B cell (primary cell): ENCODE data around the gene SDK1. TPM values are rescaled to one million over a fixed set of nuclear protein-coding genes. Genes with fewer than 3 reads are reported as not detected.

Source experiments
- ATAC-seq: fragments of 200-7000 bp; cut with Tn5 transposase; one replicate; pipeline ENCODE4 v1.10.0; 2021; ENCODE audit warnings: low read depth, mild to moderate bottlenecking, moderate number of reproducible peaks, moderate library complexity
- CTCF ChIA-PET: fragments of 350-600 bp; sonication (Branson Sonifier 250); formaldehyde crosslinking; loops from one replicate; lab custom pipeline; 2021; ENCODE audit warnings: antibody characterized with exemption, inconsistent platforms; lab: Charles Lee
- POLR2A ChIA-PET: fragments of 350-600 bp; sonication (Branson Sonifier 250); formaldehyde crosslinking; loops from one replicate; lab custom pipeline; 2021; ENCODE audit warnings: antibody characterized with exemption; lab: Charles Lee
- DNase-seq: peaks from one replicate; pipeline ENCODE4 v3.0.0; 2013
- H2AFZ ChIP-seq: 2 replicates; pipeline ENCODE4 v1.6.1; 2012; ENCODE audit warnings: mild to moderate bottlenecking, low read depth, low read length; ENCODE audit not compliant: insufficient read depth, poor library complexity, severe bottlenecking
- H3K27ac ChIP-seq, 2 donors: 1 replicate in 1 of 2; 2 replicates in 1 of 2; pipeline ENCODE4 v1.5.1; 2012 to 2013; ENCODE audit warnings: low read length in 2 of 2, mild to moderate bottlenecking in 2 of 2, moderate library complexity in 1 of 2
- H3K27me3 ChIP-seq, 4 experiments: fragments of 200-600 bp in 1 of 4; sonication (generic) in 1 of 4; replicated peaks in 1 of 4; 1 replicate in 2 of 4; 2 replicates in 2 of 4; pipeline versions ENCODE4 v1.6.1 to v1.7.0; 2013 to 2016; ENCODE audit warnings: low read length in 3 of 4, mild to moderate bottlenecking in 2 of 4, mixed read lengths in 1 of 4, moderate library complexity in 1 of 4; ENCODE audit not compliant: insufficient read depth in 4 of 4, control insufficient read depth in 3 of 4; ENCODE audit errors: control extremely low read depth in 1 of 4
- H3K36me3 ChIP-seq, 2 experiments: replicated peaks in 1 of 2; 1 replicate in 1 of 2; 2 replicates in 1 of 2; pipeline versions ENCODE4 v1.6.1 to v1.7.1; 2013; ENCODE audit warnings: low read length in 1 of 2; ENCODE audit not compliant: insufficient read depth in 2 of 2, control insufficient read depth in 1 of 2; ENCODE audit errors: control extremely low read depth in 1 of 2, extremely low read depth in 1 of 2
- H3K4me1 ChIP-seq, 2 donors: fragments of 200-600 bp in 1 of 2; sonication (generic) in 1 of 2; 1 replicate in 1 of 2; 2 replicates in 1 of 2; pipeline versions ENCODE4 v1.5.1 to v1.6.1; 2013 to 2017; ENCODE audit warnings: low read length in 2 of 2; ENCODE audit not compliant: control insufficient read depth in 2 of 2, insufficient read depth in 2 of 2
- H3K4me2 ChIP-seq: replicated peaks from 2 replicates; pipeline ENCODE3; 2012; ENCODE audit warnings: mild to moderate bottlenecking, low read depth, low read length; ENCODE audit not compliant: poor library complexity, severe bottlenecking
- H3K4me3 ChIP-seq, 5 experiments: fragments of 200-600 bp in 1 of 5; sonication (generic) in 1 of 5; 1 replicate in 3 of 5; 2 replicates in 2 of 5; pipeline versions ENCODE4 v1.5.1 to v1.7.0; 2011 to 2016; ENCODE audit warnings: low read length in 4 of 5, mild to moderate bottlenecking in 4 of 5, low read depth in 2 of 5, control low read depth in 1 of 5, moderate library complexity in 1 of 5; ENCODE audit not compliant: insufficient read depth in 1 of 5; ENCODE audit errors: control extremely low read depth in 1 of 5, extremely low read depth in 1 of 5
- H3K79me2 ChIP-seq: fragments of 200-600 bp; sonication (generic); one replicate; pipeline ENCODE4 v1.6.0; 2016; ENCODE audit warnings: low read length; ENCODE audit not compliant: control insufficient read depth, insufficient read depth
- H3K9ac ChIP-seq: fragments of 200-600 bp; sonication (generic); 2 replicates; pipeline ENCODE4 v1.6.1; 2017; ENCODE audit warnings: mild to moderate bottlenecking, low read length, moderate library complexity
- H3K9me3 ChIP-seq, 3 donors: one replicate each; pipeline versions ENCODE4 v1.6.1 to v1.7.1; 2013; ENCODE audit warnings: low read length in 2 of 3; ENCODE audit not compliant: control insufficient read depth in 2 of 3, insufficient read depth in 1 of 3; ENCODE audit errors: control extremely low read depth in 1 of 3
- H4K20me1 ChIP-seq: 2 replicates; pipeline ENCODE4 v1.6.0; 2012; ENCODE audit warnings: mild to moderate bottlenecking, low read length; ENCODE audit not compliant: insufficient read depth, control insufficient read depth, poor library complexity, severe bottlenecking
- H3K27ac Mint-ChIP-seq: one replicate; pipeline ENCODE4 v1.8.0; 2021; ENCODE audit warnings: mixed read lengths
- H3K27me3 Mint-ChIP-seq: one replicate; pipeline ENCODE4 v1.8.0; 2021; ENCODE audit warnings: mixed read lengths
- H3K4me1 Mint-ChIP-seq: one replicate; pipeline ENCODE4 v1.8.0; 2021; ENCODE audit warnings: mixed read lengths
- H3K4me3 Mint-ChIP-seq: one replicate; pipeline ENCODE4 v1.8.0; 2021; ENCODE audit warnings: mixed read lengths
- H3K9me3 Mint-ChIP-seq: one replicate; pipeline ENCODE4 v1.8.0; 2022; ENCODE audit warnings: mixed read lengths; ENCODE audit not compliant: insufficient read depth
- CTCF ChIP-seq: fragments of 200-600 bp; IDR thresholded peaks from one replicate; pipeline ENCODE4 v1.8.0; 2022; ENCODE audit warnings: antibody characterized with exemption, mild to moderate bottlenecking
- EZH2 ChIP-seq: IDR thresholded peaks from 2 replicates; pipeline ENCODE4 v1.6.1; 2012; ENCODE audit warnings: borderline replicate concordance, low read depth, mild to moderate bottlenecking, moderate library complexity, low read length; ENCODE audit not compliant: insufficient read depth, poor library complexity, severe bottlenecking
- WGBS: methylation state at CpG from one replicate; pipeline ENCODE4 v1.1.5; 2013; ENCODE audit warnings: missing lambda C conversion rate; ENCODE audit not compliant: insufficient coverage; 5-methylcytosine and 5-hydroxymethylcytosine counted together
- intact Hi-C: fragments of 100-400 bp; cut with micrococcal nuclease; formaldehyde crosslinking; loops from one replicate; pipeline ENCODE4 v1.10.0; 2022
- polyA plus RNA-seq: library from polyadenylated mRNA; depleted of rRNA; stranded (reverse); fragments of >200 nt; gene quantifications from 2 replicates; pipeline ENCODE4 v1.2.3, GENCODE V29; 2012
- total RNA-seq, 2 donors: library from RNA; stranded (reverse); fragments of 120-200 nt in 1 of 2; gene quantifications; 1 replicate in 1 of 2; 2 replicates in 1 of 2; pipeline versions ENCODE4 v1.2.3 to v1.2.4, GENCODE V29; 2013 to 2022

The SDK1 gene
- total and polyA plus RNA-seq, 2 donors (not counting 1 experiment from before 2014, with no cell fraction given), result 0.73 to 2.0 TPM

- no peak for DNase-seq
- Mint-ChIP-seq H3K27me3 (peaks cover 10% of the 10 kb centered on the region), H3K27ac (no peak overlapping the region), H3K4me3 (no peak overlapping the region), H3K9me3 (no peaks in the 10 kb centered on the region), H3K4me1 (no peaks in the 10 kb centered on the region)
- TF ChIP-seq EZH2, result no peak
- TF ChIP-seq CTCF, result no peak
- Histone ChIP-seq H3K9me3 (peaks cover 0 to 6% (median 0%) of the 10 kb centered on the region in 3 donors), H3K36me3 (no peaks in the 10 kb centered on the region), H2AFZ (no peak overlapping the region), H3K27me3 (peaks cover 0 to 3% (median 0%) of the 10 kb centered on the region in 4 experiments), H3K4me3 (no peak overlapping the region), H3K4me1 (no peaks in the 10 kb centered on the region), H3K79me2 (no peaks in the 10 kb centered on the region), H3K4me2 (no peak overlapping the region), H3K27ac (no peak overlapping the region), H3K9ac (no peak overlapping the region), H4K20me1 (no peaks in the 10 kb centered on the region)
- ChIA-PET CTCF (no interaction called here), POLR2A (no interaction called here)
- ATAC-seq, result no peak
- 91% methylated on average over 8 of the region's 14 CpGs for WGBS
- intact Hi-C loops, result no loop called here
Observed at GRCh38 chr7:3879355-3880075, 578.5 kb downstream of the SDK1 start.

GRCh38 chr7:3880228-3880987, 579.4 kb downstream of the SDK1 start:
- TF ChIP-seq EZH2, result no peak
- TF ChIP-seq CTCF, result no peak
- Histone ChIP-seq H3K36me3 (no peaks in the 10 kb centered on the region), H2AFZ (no peak overlapping the region), H3K4me3 (no peak overlapping the region), H3K4me2 (no peak overlapping the region), H3K27me3 (peaks cover 0 to 2% (median 0%) of the 10 kb centered on the region in 4 experiments), H3K4me1 (no peaks in the 10 kb centered on the region), H3K9me3 (peaks cover 0 to 6% (median 0%) of the 10 kb centered on the region in 3 donors), H3K79me2 (no peaks in the 10 kb centered on the region), H4K20me1 (no peaks in the 10 kb centered on the region), H3K27ac (no peak overlapping the region), H3K9ac (no peak overlapping the region)
- DNase-seq (no peak), ATAC-seq (no peak)
- ChIA-PET CTCF (interaction anchor here (0.8 kb wide), 1 partner anchor 15 kb away, joined by 3 read pairs; no protein-coding TSS in a partner anchor), POLR2A (no interaction called here)
- intact Hi-C loops, result no loop called here
- peaks cover 4% of the 10 kb centered on the region for H3K27me3 Mint-ChIP-seq
- H3K4me3 Mint-ChIP-seq, result no peak overlapping the region
- no peak overlapping the region for H3K27ac Mint-ChIP-seq
- H3K9me3 Mint-ChIP-seq, result no peaks in the 10 kb centered on the region
- WGBS, result 90% methylated on average over 16 of the region's 26 CpGs
- no peaks in the 10 kb centered on the region for H3K4me1 Mint-ChIP-seq
